ENCODE results near the gene ANTKMT.
A peak's percentile ranks its signal among the peaks of the same experiment; 100 is the strongest.

ANTKMT gene

DNA sequence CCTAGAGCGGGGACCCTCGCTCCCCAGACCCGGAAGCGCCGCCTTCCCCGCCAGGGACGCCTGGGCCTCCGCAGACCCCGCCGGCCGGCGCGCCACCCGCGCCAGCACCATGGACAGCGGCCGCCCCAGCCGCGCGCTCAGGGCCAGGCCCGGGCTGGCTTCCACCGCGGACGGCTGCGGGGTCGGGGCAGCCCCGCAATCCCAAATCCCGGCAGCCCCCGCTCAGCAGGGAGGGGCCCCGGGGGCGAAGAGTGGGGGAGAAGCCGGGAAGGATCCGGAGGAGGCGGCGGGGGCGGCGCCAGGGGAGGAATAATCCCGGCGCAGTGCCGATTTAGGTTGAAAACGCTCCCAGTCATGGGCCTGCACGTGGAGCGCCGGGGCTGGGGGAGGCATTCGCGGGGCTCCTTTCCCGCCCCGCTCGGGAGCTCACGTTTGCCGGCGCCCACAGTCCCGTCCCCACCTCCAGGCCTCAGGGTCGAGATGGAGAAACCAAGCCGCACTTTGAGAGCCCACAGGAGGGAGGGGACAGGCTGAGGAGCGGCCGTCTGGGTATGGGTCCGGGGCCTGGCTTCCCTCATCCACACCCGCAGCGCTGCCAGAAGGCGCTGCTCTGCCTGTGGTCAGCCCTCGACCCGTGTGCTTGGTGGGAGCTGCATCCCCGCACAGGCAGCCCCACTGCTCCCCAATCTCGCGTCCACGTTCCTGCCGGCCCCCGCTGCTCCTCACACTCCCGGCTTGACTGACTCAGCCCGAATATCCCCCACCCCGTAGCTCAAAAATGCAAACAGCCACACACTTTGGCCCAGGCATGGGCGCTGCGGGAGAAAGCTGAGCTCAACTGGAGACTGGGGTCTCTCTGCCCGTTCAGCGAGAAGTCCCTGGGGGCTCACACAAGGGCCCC lies 20.0 kb upstream of the ANTKMT start:
- DNase-seq, result peak; percentile 65

- DNase-seq, result no peak
Measured at GRCh38 chr16:702341-702740, 18.6 kb upstream of the ANTKMT start.

- DNase-seq, result no peak
Measured at GRCh38 chr16:703406-703805, 17.5 kb upstream of the ANTKMT start.

GRCh38 chr16:704047-704446 lies 16.9 kb upstream of the ANTKMT start:
- DNase-seq, result no peak

DNA sequence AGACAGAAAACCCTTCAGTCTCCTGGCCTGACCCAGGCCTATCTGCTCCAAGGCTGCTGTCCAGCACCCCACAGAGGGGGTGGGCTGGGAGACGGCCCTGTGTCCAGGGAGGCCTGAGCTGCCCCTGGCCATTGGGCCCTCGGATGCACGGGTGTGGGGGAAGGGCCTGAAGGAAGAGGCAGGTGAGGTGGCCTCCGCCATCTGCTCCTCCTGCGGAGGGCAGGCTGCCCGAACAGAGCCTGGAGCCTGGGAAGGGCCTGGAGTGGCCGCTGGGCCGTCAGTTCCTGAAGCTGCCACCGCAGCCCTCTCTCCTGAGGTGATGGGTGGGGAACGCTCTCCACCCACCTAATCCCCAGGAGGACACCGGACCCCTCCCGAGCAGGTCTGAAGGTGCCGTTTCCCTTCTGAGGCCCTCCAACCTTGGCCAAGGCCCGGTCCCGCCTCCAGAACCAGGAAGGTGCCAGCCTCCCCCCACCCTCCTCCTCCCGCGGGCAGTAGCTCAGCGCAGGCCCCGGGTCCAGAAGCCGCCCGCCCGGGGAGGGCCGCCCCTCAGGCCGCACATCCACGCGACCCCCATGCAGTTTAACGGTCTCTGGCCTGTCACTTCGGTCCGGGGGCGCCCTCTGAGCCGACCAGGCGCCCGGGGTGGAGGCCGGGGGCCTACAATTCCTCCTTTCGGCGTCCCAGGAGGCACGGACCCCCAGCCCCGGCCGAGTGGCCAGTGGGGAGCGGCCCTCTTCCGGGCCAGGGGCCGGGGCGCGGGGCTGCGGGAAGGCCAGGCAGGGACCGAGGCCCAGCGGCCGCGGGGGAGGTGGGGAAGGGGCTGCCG lies 16.2 kb upstream of the ANTKMT start:
- no peak for DNase-seq

DNA sequence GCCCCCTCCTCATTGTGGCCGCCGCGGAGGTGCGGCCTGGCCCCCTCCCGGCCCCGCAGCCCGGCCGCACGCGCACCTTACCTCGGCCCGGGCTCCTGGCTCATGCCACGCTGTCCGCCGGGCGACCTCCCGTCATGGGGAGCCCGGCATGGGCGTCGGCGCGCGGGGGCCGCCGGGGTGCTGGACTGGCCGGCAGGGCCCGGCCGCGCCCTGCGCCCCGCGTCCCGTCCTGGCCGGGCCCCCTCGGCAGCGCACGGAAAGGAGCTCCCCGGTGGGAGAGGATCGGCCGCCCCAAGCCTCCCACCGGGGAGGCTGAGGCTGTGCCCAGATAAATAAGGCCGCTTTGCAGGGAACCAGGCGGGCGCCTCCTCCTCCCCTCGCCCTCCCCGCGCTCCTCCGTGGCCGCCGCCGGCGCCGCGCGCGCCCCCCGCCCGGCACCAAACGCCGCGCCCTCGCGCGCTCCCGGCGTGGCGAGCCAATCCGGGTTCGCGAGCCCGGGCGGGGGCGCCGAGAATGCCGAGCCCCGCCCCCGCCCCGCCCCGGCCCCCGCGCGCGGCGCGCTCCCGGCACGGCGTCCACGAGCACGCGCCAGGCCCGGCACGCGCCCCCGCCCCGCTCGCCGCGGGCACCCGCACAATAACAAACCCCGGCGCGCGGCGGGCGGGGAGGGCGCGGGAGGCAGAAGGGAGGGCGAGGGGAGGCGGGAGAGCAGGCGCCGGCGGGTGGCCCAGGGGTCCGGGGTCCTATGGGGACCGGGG lies 15.3 kb upstream of the ANTKMT start, which contains the start of gene FBXL16:
TSS of gene FBXL16 (minus strand) at position 371 of the 758 bp plus-strand sequence. CDS start 8,396 bp downstream, outside the sequence.
- DNase-seq, result no peak

DNA sequence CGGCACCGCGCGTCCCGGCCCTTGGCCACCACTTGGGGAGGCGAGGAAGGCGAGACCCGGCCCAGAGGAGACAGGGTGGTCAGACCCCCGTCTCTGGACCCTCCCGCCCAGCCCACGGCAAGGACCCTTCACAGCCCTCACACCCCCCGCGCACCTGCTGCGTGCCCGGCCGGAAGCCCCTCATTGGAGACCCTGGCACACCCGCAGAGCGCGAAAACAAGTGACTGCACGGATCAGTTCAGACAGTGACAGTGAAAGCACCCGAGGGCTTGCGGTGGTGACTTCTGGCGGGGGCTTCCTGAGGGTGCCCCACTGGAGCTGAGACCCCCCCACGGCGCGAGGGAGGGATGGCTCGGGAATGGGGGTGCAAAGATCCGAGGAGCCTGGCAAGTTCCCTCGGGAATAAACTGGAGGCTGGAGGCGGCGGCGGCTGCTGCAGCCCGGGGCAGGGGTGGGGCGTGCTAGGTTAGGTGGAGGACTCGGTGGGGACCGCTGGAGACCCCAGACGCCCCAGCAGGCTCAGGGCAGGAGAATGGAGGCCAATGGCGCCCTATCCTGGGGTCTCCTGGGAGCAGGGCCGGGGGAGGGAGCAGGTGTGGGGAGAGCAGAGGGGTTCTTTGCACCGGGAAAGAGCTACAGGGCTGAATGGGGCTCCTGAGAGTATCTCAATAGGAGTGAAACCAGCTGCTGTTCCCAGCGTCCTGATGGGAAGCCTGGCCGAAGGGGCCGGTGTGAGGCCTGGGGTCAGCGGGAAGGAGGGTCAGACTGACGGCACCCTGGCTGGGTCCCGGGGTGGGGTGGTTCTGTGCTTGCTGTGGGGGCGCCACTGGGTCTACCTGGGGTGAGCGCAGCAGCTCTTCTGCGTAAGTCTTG lies 14.5 kb upstream of the ANTKMT start:
- no peak for DNase-seq

DNA sequence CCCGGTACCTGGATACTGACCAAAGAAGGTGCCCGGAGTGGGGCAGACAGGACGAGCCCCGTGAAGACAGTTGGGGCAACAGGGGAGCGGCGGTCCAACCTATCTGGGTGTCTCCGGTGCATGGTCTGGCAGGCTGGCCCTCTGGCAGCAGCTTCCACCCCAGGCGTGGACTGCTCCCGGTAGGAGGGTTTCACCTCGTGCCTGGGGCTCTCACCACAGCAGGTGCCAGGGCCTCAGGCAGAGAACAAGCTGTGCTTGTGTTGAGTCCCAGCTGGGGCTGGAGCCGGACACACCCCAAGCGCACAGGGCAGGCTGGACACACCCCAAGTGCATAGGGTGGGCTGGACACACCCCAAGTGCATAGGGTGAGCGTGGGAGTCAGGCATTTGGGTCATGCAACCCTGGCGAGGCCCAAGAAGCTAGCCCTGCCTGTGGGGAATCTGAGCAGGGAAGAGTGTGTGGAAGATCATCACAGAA lies 13.8 kb upstream of the ANTKMT start:
- no peak for DNase-seq

DNA sequence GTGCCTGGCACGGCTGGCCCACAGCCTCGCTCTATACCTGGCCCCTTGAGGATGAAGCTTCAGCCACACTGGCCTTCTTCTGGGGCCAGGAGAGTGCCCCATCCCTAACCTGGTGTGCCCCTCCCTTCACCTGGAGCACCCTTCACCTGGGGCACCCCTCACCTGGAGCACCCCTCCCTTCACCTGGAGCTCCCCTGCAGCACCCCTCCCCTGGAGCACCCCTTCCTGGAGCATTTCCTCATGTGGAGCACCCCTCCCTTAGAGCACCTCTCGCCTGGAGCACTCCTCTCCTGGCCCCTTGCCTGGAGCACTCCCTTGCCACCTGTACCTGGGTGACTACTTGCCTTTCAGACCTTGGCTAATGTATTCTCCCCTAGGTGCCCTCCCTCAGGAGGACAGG lies 12.9 kb upstream of the ANTKMT start:
- DNase-seq, result no peak

- DNase-seq, result no peak
Measured at GRCh38 chr16:708959-709358, 12.0 kb upstream of the ANTKMT start.

DNA sequence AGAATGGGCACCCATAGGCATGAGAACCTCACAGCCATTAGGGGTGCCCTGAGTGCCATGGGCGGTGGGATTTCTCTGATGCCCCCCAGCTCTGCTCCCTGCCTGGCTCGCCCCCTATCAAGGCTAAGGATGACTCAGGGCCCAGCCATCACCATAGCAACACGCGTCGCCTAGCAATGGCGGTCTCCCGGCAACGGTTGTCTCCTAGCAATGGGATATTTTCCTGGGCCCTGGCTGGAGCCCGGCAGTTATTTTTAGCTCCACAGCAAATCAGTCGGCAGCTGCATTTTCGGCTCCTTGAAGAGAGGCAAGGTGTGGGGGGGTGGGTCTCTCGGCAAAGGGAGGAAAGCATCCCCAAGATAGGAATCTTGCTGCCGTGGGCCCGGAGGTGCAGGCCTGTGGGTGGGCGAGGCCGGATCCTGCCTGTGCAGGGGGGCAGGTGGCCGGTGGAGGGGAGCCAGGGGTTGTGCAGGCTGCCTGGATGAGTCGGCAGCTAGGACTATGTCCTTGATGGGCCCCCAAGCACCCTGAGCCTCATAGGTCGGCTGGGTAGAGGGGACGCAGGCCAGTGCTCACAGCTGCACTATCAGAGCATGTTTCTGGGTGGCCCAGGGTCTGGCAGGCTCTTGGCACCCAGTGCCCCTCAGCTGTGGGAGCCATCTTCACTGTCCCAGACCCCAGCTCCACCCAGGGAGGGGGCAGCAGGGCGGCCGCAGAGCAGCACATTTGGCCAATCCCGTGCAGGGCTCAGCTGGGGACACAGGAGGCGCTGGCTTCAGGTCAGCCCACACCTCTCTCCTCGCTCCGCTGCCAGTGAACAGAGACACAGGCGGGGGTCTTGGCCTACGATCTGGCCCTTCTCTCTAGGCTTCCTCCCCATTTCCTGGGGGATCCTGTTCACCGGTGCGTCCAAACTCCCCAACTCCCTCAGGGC lies 11.1 kb upstream of the ANTKMT start:
- no peak for DNase-seq

DNA sequence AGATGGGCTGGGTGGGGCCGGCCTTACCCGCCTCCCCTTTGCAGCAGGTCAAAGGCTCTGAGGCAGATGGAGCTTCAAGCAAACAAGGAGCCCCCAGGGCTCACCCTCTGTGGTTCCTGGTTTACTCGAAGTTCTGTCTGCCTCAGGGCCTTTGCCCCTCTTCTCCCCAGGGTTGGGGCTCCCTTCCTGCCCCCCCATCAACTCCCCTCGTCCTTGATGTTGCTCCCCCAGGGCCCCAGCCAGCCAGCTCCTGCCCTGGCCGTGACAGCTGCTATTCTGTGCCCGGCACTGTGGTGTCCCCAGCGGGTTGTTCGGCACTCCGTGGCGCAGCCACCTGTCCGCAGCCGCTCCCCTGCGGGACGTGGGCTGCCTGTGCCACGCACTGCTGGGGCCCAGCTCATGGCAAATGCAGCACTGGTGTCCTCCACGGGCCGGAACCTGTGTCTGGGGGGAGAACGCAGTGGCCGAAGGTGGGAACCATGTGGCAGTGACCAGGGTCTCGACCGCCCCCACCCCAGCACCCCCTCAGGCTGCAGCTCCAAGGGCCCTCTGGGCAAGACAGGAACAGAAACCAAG lies 10.4 kb upstream of the ANTKMT start:
- DNase-seq, result no peak

DNA sequence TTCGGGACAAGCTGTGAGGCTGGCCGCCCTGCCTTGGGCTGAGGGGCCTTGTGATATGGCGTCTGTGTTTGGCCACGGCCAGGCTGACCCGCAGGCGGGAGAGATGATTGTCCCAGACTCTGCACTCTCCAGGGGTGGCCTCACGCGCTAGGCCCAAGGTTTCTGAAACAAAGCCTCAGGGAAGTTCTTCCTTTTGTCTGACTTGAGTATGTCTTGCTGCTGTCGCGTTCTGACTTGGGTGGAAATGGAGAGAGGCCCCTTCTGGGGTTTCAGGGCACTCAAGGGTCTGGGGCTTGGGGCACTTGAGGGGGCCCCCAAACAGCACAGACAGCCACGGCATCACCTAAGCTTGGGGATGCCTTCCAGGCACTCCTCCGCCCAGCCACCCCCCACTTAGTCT lies 9.9 kb upstream of the ANTKMT start:
- DNase-seq, result no peak

DNA sequence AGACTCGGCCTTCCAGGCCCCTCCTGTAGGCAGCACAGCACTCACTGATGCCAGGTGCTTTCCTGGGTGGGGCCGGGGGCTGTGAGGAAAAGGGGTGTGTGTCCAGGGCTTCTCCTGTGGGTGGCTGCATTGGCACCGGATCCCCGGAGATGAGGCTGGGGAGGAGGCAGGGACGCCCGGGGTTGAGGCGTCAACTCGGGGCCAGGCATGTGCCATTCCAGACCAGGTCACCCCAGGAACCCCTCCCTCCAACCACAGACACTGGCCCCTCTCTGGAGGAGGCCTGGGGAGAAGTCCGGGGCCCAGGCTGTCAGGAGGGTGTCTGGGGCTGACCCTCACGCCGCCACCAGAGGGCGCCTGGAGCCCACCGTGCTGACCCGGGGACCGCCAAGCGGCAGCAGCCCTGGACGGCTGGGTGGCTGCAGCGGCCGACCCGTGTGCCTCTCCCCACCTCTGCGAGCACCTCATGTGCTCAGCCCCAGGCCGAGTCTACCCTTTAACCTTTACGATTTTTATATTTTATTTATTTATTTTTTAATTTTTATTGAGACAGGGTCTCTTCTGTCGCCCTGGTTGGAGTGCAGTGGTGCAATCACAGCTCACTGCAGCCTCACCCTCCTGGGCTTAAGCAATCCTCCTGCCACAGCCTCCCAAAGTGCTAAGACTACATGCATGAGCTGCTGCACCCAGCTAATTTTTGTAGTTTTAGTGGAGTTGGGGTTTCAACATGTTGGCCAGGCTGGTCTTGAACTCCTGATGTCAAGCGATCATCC lies 9.2 kb upstream of the ANTKMT start:
- DNase-seq, result peak; percentile 89

DNA sequence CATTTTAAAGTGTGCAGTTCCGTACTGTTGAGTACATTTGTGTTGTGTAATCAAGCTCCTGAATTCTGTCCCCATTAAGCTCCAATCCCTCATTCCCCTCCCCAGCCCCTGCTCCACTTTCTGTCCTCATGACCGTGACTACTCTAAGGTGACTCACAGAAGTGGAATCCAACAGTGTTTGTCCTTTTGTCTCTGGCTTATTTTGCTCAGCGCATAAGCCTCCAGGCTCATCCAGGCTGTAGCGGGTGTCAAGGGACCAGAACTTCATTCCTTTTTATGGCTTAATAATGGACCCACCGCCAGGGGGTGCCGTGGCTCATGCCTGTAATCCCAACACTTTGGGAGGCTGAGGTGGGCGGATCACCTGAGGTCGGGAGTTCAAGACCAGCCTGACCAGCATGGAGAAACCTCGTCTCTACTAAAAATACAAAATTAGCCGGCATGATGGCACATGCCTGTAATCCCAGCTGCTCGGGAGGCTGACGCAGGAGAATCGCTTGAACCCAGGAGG lies 8.2 kb upstream of the ANTKMT start:
- DNase-seq, result peak; percentile 68

DNA sequence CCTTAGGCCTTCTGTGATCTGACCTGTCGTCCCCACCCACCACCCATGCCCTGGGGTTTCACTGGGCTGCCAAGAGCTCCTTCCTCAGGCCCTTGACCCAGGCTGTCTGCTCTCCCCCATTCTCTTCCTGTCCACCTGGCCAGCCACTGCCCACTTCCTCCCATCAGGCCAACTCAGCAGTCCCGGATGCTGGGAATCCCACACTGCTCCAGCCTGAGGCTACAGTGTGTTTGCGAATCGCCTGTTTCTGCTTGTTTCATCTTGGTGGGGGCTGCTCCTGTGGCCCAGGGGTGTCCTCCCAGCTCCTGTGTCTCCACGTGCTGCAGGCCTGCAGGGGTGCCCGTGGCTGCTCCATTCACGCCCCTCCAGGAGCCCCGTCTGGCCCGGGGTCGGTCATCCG lies 6.9 kb upstream of the ANTKMT start:
- DNase-seq, result no peak

DNA sequence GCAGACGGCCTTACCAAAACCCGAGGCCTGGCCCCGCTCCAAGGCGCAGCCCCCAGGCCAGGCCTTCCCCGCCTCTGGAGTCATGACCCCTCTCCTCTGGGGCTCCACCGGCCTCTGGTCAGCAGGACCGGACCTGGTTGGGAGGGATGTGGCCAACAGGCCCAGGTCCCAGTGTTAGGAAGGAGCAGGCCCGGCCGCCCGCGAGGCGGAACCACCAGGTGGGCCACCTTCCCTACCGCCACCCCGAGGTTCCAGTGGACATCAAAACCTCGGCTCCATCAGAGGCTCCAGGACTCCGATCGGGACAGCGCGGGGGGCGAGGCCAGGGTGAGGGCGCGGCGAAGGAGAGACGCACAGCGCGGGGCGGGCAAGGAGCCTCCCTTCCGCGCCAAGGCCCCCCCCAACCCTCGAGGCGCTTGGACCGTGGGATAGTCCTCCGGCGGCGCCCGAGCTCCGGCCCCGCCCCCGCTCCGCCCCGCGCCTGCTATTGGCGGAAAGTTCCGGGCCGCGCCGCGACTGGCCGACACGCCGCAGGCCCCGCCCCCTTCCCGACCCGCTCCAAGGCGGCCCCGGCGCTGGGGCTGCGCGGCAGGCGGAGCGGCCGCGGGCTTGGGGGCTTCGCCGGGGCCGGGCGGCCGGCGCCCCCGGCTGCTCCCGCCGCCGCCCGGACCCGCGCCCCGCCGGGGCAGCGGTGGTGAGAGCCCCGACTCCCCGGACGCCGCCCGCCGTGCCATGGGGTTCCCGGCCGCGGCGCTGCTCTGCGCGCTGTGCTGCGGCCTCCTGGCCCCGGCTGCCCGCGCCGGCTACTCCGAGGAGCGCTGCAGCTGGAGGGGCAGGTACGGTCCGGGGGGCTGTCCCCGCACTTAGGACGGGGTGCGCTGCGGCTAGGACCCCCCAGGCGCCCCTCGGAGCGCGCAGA lies 6.1 kb upstream of the ANTKMT start, which contains the start of gene METRN:
TSS of gene METRN (plus strand) at position 561 of the 919 bp plus-strand sequence. CDS start at position 733, 172 bp downstream.
- DNase-seq, result peak; percentile 96

Data from CD4-positive, alpha-beta T cell treated with Interleukin-17A for 4 hours (primary cell).